ENCODE measurements around the gene ETF1. TPM values are rescaled to one million over a fixed set of nuclear protein-coding genes. Genes with fewer than 3 reads are reported as not detected.

The ETF1 gene
- total and polyA plus RNA-seq, 9 of the 15 experiments (the other 6 are each of a cell fraction or from before 2014, with no cell fraction given) = 53.7 to 209 (median 164) TPM

DNA sequence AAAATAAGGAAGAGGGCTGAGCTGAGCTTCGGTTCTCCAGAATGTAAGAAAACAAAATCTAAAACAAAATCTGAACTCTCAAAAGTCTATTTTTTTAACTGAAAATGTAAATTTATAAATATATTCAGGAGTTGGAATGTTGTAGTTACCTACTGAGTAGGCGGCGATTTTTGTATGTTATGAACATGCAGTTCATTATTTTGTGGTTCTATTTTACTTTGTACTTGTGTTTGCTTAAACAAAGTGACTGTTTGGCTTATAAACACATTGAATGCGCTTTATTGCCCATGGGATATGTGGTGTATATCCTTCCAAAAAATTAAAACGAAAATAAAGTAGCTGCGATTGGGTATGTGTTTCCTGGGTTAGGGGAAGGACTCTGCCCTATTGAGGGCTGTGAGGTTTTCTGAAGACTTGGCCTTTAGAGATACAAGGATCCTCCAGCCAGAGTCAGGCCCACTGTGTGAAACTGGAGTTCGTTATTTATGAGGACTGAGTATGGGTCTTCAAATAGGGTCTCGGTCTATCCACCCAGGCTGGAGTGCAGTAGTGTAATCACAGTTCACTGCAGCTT, 74.0 kb downstream of the ETF1 start:
- FAIRE-seq (peak; percentile 58), DNase-seq (ENCODE audit: extremely low read depth in 1 of 4, low spot score in 3 of 4) (no peak), ATAC-seq (peak; percentile 15)
- intact Hi-C loops (cut with micrococcal nuclease) (no loop called here), in situ Hi-C loops (cut with MboI) (no loop called here)
- H3K9me1 ChIP-seq (ENCODE audit: control insufficient read depth, insufficient read depth, low read length) = peaks cover 22% of the 10 kb centered on the region
- POLR2A ChIA-PET = interaction anchor here (0.7 to 1.7 kb wide), 7 partner anchors 12 to 75 kb away, joined by 3 to 10 read pairs (median 3); no protein-coding TSS in a partner anchor
- peaks cover 33% of the 10 kb centered on the region for H3K79me2 ChIP-seq (ENCODE audit: control insufficient read depth, insufficient read depth, low read length)
- no peak overlapping the region for H3K27ac ChIP-seq (ENCODE audit: extremely low read depth, low read depth, low read length)
- H3K9ac ChIP-seq (ENCODE audit: insufficient read depth in 1 of 2, low read depth in 2 of 2, low read length in 2 of 2) = no peak overlapping the region
- CTCF ChIA-PET (ENCODE audit: low intra/inter-chr PET ratio) = no interaction called here
- H3K4me3 ChIP-seq = no peak overlapping the region
- H3K36me3 ChIP-seq (ENCODE audit: control insufficient read depth, insufficient read depth, low read length) = peaks cover 30% of the 10 kb centered on the region
- H3K9me3 ChIP-seq (replicated peaks; ENCODE audit: control insufficient read depth, insufficient read depth, low read depth, low read length) = no peaks in the 10 kb centered on the region
- peaks cover 19 to 35% of the 10 kb centered on the region in 2 experiments; a peak in 4 of 5 replicates for H3K4me1 ChIP-seq (replicated peaks in 1 of 2; ENCODE audit: control insufficient read depth in 2 of 2, insufficient read depth in 2 of 2, low read length in 2 of 2)
- no peak overlapping the region for H2AFZ ChIP-seq (ENCODE audit: low read depth, low read length)
- H3K4me2 ChIP-seq (ENCODE audit: insufficient read depth, low read length) = no peak overlapping the region; the same call in 1 of the 2 replicates
- H3K27me3 ChIP-seq (ENCODE audit: control insufficient read depth in 2 of 2, insufficient read depth in 2 of 2, low read length in 2 of 2) = no peaks in the 10 kb centered on the region
- BruUV-seq (replicated peaks) = no TSS peak
- 69% methylated on average over 8 of the region's 8 CpGs for WGBS (ENCODE audit: insufficient coverage, low coverage, missing lambda C conversion rate)
- H4K20me1 ChIP-seq (replicated peaks; ENCODE audit: control insufficient read depth, insufficient read depth, low read length) = peaks cover 29% of the 10 kb centered on the region
- TF ChIP-seq SMAD1 (IDR thresholded peaks at IDR 0.05; ENCODE audit: low read depth, low read length, partially characterized antibody) (peak; percentile 97), ZNF41 (CRISPR knock-in tag; conservative IDR thresholded peaks at IDR 0.05) (no peak), IRF2 (CRISPR knock-in tag; IDR thresholded peaks at IDR 0.05) (no peak), RBM15 (IDR thresholded peaks at IDR 0.05; ENCODE audit: insufficient read depth, low read length) (no peak), ARHGAP35 (IDR thresholded peaks at IDR 0.05; ENCODE audit: partially characterized antibody) (no peak), ERF (CRISPR knock-in tag; IDR thresholded peaks at IDR 0.05) (no peak), EWSR1 (IDR thresholded peaks at IDR 0.05; ENCODE audit: borderline replicate concordance, low read depth, partially characterized antibody) (no peak), SAFB2 (IDR thresholded peaks at IDR 0.05; ENCODE audit: borderline replicate concordance, low read depth, low read length, severe bottlenecking) (no peak), ZNF217 (CRISPR knock-in tag; IDR thresholded peaks at IDR 0.05) (no peak), ARID1B (IDR thresholded peaks at IDR 0.05) (no peak), RBM22 (IDR thresholded peaks at IDR 0.05; ENCODE audit: low read depth, low read length, poor library complexity, severe bottlenecking) (peak; percentile 99), TAF15 (IDR thresholded peaks at IDR 0.05; ENCODE audit: low read depth, low read length) (no peak), ZFX (CRISPR knock-in tag; IDR thresholded peaks at IDR 0.05) (no peak), HCFC1 (IDR thresholded peaks at IDR 0.05; ENCODE audit: low read depth, low read length) (no peak), GTF2E2 (tag; IDR thresholded peaks at IDR 0.05) (no peak), HNRNPL (IDR thresholded peaks at IDR 0.05; ENCODE audit: low read depth, low read length) (no peak)
- TF ChIP-seq, protein P1, sequence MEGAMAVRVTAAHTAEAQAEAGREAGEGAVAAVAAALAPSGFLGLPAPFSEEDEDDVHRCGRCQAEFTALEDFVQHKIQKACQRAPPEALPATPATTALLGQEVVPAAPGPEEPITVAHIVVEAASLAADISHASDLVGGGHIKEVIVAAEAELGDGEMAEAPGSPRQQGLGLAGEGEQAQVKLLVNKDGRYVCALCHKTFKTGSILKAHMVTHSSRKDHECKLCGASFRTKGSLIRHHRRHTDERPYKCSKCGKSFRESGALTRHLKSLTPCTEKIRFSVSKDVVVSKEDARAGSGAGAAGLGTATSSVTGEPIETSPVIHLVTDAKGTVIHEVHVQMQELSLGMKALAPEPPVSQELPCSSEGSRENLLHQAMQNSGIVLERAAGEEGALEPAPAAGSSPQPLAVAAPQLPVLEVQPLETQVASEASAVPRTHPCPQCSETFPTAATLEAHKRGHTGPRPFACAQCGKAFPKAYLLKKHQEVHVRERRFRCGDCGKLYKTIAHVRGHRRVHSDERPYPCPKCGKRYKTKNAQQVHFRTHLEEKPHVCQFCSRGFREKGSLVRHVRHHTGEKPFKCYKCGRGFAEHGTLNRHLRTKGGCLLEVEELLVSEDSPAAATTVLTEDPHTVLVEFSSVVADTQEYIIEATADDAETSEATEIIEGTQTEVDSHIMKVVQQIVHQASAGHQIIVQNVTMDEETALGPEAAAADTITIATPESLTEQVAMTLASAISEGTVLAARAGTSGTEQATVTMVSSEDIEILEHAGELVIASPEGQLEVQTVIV (CRISPR knock-in tag; IDR thresholded peaks at IDR 0.05; ENCODE audit: borderline replicate concordance) = no peak
- TF ChIP-seq, protein P2, sequence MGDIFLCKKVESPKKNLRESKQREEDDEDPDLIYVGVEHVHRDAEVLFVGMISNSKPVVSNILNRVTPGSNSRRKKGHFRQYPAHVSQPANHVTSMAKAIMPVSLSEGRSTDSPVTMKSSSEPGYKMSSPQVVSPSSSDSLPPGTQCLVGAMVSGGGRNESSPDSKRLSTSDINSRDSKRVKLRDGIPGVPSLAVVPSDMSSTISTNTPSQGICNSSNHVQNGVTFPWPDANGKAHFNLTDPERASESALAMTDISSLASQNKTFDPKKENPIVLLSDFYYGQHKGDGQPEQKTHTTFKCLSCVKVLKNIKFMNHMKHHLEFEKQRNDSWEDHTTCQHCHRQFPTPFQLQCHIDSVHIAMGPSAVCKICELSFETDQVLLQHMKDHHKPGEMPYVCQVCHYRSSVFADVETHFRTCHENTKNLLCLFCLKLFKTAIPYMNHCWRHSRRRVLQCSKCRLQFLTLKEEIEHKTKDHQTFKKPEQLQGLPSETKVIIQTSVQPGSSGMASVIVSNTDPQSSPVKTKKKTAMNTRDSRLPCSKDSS (IDR thresholded peaks at IDR 0.05; ENCODE audit: low read depth, partially characterized antibody) = no peak
